ENCODE measurements around the gene TRIP4.

DNA sequence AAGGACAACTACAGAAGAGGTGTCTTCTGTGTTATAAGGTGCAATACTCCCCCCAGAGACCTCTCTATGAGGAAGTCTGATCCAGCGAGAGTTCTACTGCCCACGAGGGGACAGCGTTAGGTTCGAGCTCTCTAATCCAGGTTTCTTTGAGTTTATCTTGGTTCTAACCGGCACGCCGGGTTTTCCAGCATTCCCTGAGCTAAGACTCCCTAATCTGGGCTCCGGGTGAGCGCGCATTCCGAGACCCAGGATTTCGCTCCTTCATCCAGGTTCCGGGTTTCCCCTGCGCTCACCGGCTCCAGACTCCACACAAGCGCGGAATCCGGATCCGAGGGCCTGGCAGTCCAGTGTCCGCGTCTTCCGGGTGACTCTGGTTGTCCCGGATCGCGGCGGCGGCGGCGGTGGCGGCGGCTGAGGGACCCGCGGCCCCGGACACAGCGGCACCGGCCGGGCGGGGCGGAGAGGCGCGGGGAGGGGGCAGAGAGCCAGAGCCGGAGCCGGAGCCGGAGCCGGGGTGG is 72.6 kb downstream of the TRIP4 start, which contains the start of gene ZNF609:
- no peak for TF ChIP-seq TCF7 (CRISPR knock-in tag; IDR thresholded peaks at IDR 0.05; ENCODE audit: low read depth)
- TF ChIP-seq, protein P1, sequence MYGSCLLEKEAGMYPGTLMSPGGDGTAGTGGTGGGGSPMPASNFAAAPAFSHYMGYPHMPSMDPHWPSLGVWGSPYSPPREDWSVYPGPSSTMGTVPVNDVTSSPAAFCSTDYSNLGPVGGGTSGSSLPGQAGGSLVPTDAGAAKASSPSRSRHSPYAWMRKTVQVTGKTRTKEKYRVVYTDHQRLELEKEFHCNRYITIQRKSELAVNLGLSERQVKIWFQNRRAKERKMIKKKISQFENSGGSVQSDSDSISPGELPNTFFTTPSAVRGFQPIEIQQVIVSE (CRISPR knock-in tag; IDR thresholded peaks at IDR 0.05; ENCODE audit: borderline replicate concordance): no peak
- TF ChIP-seq, protein P2, sequence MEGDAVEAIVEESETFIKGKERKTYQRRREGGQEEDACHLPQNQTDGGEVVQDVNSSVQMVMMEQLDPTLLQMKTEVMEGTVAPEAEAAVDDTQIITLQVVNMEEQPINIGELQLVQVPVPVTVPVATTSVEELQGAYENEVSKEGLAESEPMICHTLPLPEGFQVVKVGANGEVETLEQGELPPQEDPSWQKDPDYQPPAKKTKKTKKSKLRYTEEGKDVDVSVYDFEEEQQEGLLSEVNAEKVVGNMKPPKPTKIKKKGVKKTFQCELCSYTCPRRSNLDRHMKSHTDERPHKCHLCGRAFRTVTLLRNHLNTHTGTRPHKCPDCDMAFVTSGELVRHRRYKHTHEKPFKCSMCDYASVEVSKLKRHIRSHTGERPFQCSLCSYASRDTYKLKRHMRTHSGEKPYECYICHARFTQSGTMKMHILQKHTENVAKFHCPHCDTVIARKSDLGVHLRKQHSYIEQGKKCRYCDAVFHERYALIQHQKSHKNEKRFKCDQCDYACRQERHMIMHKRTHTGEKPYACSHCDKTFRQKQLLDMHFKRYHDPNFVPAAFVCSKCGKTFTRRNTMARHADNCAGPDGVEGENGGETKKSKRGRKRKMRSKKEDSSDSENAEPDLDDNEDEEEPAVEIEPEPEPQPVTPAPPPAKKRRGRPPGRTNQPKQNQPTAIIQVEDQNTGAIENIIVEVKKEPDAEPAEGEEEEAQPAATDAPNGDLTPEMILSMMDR (IDR thresholded peaks at IDR 0.05): no peak
- no peak for TF ChIP-seq JUN (CRISPR knock-in tag; IDR thresholded peaks at IDR 0.05)
- TF ChIP-seq, protein P3, sequence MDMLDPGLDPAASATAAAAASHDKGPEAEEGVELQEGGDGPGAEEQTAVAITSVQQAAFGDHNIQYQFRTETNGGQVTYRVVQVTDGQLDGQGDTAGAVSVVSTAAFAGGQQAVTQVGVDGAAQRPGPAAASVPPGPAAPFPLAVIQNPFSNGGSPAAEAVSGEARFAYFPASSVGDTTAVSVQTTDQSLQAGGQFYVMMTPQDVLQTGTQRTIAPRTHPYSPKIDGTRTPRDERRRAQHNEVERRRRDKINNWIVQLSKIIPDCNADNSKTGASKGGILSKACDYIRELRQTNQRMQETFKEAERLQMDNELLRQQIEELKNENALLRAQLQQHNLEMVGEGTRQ (CRISPR knock-in tag; IDR thresholded peaks at IDR 0.05): no peak
- TF ChIP-seq ESRRA (CRISPR knock-in tag; IDR thresholded peaks at IDR 0.05; ENCODE audit: borderline replicate concordance): no peak
- peak; percentile 71 for TF ChIP-seq GABPB1 (CRISPR knock-in tag; IDR thresholded peaks at IDR 0.05)
- TF ChIP-seq MYBL2 (CRISPR knock-in tag; IDR thresholded peaks at IDR 0.05): peak; percentile 81
- no peak for TF ChIP-seq NFYB (CRISPR knock-in tag; conservative IDR thresholded peaks at IDR 0.05; ENCODE audit: low read depth)
- TF ChIP-seq, protein P4, sequence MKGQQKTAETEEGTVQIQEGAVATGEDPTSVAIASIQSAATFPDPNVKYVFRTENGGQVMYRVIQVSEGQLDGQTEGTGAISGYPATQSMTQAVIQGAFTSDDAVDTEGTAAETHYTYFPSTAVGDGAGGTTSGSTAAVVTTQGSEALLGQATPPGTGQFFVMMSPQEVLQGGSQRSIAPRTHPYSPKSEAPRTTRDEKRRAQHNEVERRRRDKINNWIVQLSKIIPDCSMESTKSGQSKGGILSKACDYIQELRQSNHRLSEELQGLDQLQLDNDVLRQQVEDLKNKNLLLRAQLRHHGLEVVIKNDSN (CRISPR knock-in tag; IDR thresholded peaks at IDR 0.05): no peak
